Prostate gland (tissue), 2 donors: ENCODE data around the gene ADGRG1. TPM values are rescaled to one million over a fixed set of nuclear protein-coding genes. Genes with fewer than 3 reads are reported as not detected.

ENCODE experiments used
- DNase-seq: peaks from one replicate; pipeline ENCODE4 v3.0.0-alpha.2; 2019; ENCODE audit warnings: low spot score
- H3K27ac ChIP-seq, 2 donors: fragments of 200-600 bp; sonication (generic); 2 replicates each; pipeline ENCODE4 v1.5.1; 2017 to 2019
- H3K27me3 ChIP-seq: fragments of 200-600 bp; sonication (generic); replicated peaks from 2 replicates; pipeline ENCODE4 v1.5.1; 2019; ENCODE audit not compliant: insufficient read depth
- H3K36me3 ChIP-seq, 2 donors: fragments of 200-600 bp; sonication (generic); 1 replicate in 1 of 2; 2 replicates in 1 of 2; pipeline versions ENCODE4 v1.5.1 to v1.8.1; 2017 to 2019
- H3K4me1 ChIP-seq: fragments of 200-600 bp; sonication (generic); replicated peaks from 2 replicates; pipeline ENCODE4 v1.5.1; 2019
- H3K4me3 ChIP-seq, 2 donors: fragments of 200-600 bp; sonication (generic); 2 replicates each; pipeline ENCODE4 v1.5.1; 2017 to 2019
- H3K9me3 ChIP-seq: fragments of 200-600 bp; sonication (generic); 2 replicates; pipeline ENCODE4 v1.5.1; 2017
- POLR2A ChIP-seq: fragments of 450-650 bp; IDR thresholded peaks from one replicate; pipeline ENCODE4 v1.6.1; 2016; ENCODE audit warnings: antibody characterized with exemption, mild to moderate bottlenecking
- POLR2AphosphoS5 ChIP-seq: sonication (generic); formaldehyde crosslinking; IDR thresholded peaks from one replicate; pipeline ENCODE4 v1.6.1; 2017; ENCODE audit warnings: antibody characterized with exemption
- WGBS: methylation state at CpG from one replicate; pipeline ENCODE4 v1.1.5; 2018; 5-methylcytosine and 5-hydroxymethylcytosine counted together
- intact Hi-C: fragments of 100-400 bp; cut with DNase I; formaldehyde crosslinking; loops from one replicate; pipeline ENCODE4 v1.14.2; 2022
- total RNA-seq, 2 donors: library from RNA; depleted of rRNA; stranded (reverse); fragments of >200 nt; gene quantifications; one replicate each; pipeline ENCODE4 v1.1.0, GENCODE V29; 2016
- TF ChIP-seq, protein P1 (sequence below), 4 experiments: fragments of 200-600 bp in 2 of 4; fragments of 450-650 bp in 2 of 4; sonication (generic) in 2 of 4; IDR thresholded peaks; 1 replicate in 3 of 4; 2 replicates in 1 of 4; pipeline ENCODE4 v1.5.1; 2016 to 2019; ENCODE audit warnings: antibody characterized with exemption in 4 of 4, mild to moderate bottlenecking in 2 of 4, moderate library complexity in 2 of 4

Gene ADGRG1
- total RNA-seq, 2 donors from 2014 or later, result 78.5 to 347 TPM

DNA sequence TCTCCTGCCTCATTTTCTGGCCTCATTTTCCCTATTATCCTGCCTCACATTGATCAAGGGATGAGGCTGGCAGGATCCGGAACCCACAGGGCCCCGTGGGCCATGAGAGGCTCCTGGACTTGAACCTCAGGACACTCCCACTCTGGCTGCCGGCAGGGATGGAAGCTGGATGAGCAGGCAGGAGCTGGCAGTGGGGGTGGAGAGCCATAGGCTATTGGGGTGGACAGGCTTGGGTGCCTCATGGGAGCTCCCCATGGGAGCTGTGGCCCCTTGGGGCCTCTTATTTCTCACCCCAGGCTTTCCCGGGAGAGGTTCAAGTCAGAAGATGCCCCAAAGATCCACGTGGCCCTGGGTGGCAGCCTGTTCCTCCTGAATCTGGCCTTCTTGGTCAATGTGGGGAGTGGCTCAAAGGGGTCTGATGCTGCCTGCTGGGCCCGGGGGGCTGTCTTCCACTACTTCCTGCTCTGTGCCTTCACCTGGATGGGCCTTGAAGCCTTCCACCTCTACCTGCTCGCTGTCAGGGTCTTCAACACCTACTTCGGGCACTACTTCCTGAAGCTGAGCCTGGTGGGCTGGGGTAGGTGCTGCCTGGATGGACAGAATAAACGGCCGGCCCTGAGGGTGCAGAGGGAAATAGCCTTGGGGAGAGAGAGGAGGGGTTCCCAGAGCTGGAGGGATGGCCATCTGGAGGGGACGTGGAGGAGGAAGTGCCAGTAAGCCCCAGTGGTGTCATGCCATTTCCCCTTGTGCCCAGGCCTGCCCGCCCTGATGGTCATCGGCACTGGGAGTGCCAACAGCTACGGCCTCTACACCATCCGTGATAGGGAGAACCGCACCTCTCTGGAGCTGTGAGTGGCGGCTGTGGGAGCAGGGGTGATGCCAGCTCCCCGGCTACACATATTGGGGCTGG lies 55.5 kb downstream of the ADGRG1 start:
- no peak overlapping the region for H3K27ac ChIP-seq
- H3K9me3 ChIP-seq, result no peaks in the 10 kb centered on the region
- no peaks in the 10 kb centered on the region for H3K36me3 ChIP-seq
- intact Hi-C loops, result no loop called here
- no peak overlapping the region for H3K4me3 ChIP-seq
- no peak for DNase-seq
- TF ChIP-seq, protein P1, sequence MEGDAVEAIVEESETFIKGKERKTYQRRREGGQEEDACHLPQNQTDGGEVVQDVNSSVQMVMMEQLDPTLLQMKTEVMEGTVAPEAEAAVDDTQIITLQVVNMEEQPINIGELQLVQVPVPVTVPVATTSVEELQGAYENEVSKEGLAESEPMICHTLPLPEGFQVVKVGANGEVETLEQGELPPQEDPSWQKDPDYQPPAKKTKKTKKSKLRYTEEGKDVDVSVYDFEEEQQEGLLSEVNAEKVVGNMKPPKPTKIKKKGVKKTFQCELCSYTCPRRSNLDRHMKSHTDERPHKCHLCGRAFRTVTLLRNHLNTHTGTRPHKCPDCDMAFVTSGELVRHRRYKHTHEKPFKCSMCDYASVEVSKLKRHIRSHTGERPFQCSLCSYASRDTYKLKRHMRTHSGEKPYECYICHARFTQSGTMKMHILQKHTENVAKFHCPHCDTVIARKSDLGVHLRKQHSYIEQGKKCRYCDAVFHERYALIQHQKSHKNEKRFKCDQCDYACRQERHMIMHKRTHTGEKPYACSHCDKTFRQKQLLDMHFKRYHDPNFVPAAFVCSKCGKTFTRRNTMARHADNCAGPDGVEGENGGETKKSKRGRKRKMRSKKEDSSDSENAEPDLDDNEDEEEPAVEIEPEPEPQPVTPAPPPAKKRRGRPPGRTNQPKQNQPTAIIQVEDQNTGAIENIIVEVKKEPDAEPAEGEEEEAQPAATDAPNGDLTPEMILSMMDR (IDR thresholded peaks at IDR 0.05), result no peak
- no peak for TF ChIP-seq POLR2A
- TF ChIP-seq POLR2AphosphoS5, result no peak
- no peaks in the 10 kb centered on the region for H3K4me1 ChIP-seq
- WGBS, result 88% methylated on average over 18 of the region's 18 CpGs
- H3K27me3 ChIP-seq, result no peaks in the 10 kb centered on the region

DNA sequence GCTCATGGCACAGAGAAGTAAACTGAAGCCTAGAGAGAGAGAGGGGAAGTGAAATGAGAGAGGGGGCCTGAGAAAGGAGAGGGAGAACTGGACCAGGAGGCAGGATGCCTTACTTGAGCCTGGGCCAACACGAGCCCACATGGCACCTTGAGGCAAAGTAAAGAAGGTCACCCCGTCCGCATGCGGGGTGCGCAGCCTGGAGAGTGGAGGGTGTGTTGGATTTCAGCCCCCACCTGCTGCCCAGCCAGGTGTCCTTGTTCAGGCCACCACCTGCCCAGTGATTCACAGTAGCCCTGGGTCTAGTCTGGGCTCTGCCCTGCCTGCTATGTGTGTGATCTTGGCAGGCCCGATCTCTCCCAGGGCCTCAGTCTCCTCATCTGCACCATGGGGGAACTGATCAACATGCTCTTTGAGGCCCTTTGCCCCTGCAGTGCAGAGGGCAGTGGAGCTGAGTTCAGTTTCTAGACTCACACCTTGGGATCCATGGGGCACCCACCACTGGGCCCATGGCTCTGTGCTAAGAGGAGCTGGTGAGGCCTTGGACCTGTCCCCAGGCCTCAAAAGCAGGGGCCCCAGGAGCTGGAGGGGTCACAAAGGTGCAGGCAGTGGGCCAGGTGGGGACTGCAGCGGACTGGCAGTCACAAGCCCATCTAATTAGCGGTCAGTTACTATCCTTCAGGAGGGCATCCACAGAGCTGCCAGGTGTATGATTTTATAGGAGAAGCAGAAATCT lies 56.4 kb downstream of the ADGRG1 start:
- TF ChIP-seq POLR2A, result no peak
- TF ChIP-seq, protein P1 (IDR thresholded peaks at IDR 0.05), result no peak
- TF ChIP-seq POLR2AphosphoS5, result no peak
- no peak overlapping the region for H3K27ac ChIP-seq
- no peak overlapping the region for H3K4me3 ChIP-seq
- intact Hi-C loops, result no loop called here
- H3K36me3 ChIP-seq, result no peaks in the 10 kb centered on the region
- WGBS, result 98% methylated on average over 8 of the region's 8 CpGs
- H3K4me1 ChIP-seq, result no peaks in the 10 kb centered on the region
- no peak for DNase-seq
- no peaks in the 10 kb centered on the region for H3K9me3 ChIP-seq
- no peaks in the 10 kb centered on the region for H3K27me3 ChIP-seq

DNA sequence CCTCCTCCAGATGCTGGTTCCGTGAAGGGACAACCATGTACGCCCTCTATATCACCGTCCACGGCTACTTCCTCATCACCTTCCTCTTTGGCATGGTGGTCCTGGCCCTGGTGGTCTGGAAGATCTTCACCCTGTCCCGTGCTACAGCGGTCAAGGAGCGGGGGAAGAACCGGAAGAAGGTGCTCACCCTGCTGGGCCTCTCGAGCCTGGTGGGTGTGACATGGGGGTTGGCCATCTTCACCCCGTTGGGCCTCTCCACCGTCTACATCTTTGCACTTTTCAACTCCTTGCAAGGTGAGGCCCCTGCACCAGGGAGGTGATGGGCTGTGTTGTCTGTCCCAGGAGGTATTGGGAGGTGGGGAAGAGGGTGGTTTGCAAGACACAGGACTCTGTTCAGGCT lies 57.2 kb downstream of the ADGRG1 start:
- intact Hi-C loops, result no loop called here
- H3K36me3 ChIP-seq, result no peaks in the 10 kb centered on the region
- WGBS, result 93% methylated on average over 11 of the region's 11 CpGs
- TF ChIP-seq, protein P1 (IDR thresholded peaks at IDR 0.05), result no peak
- TF ChIP-seq POLR2A (no peak), POLR2AphosphoS5 (no peak)
- H3K9me3 ChIP-seq, result no peaks in the 10 kb centered on the region
- no peak overlapping the region for H3K27ac ChIP-seq
- H3K4me1 ChIP-seq, result no peaks in the 10 kb centered on the region
- no peak overlapping the region for H3K4me3 ChIP-seq
- DNase-seq, result no peak
- no peaks in the 10 kb centered on the region for H3K27me3 ChIP-seq

DNA sequence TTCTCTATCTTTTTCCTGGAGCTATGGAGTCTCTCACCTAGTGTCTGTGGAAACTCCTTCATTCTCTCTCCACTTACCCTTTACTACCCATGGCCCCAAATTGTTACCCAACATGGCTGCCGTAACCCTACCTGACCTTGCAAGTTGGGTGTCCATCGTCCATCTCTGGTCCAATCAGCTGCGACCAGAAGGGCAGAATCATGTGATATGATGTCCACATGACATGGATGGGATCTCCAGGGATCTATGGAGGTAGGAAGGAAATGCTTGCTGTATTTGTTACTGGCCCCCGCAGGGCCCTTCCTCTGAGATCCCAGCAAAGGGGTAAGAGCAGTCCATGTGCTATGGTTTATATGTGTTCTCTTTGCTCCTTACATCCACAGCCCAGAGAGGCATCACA lies 58.1 kb downstream of the ADGRG1 start:
- no peak for DNase-seq
- H3K36me3 ChIP-seq, result no peaks in the 10 kb centered on the region
- no peak overlapping the region for H3K27ac ChIP-seq
- H3K27me3 ChIP-seq, result no peaks in the 10 kb centered on the region
- TF ChIP-seq, protein P1 (IDR thresholded peaks at IDR 0.05), result no peak
- TF ChIP-seq POLR2AphosphoS5 (no peak), POLR2A (no peak)
- no peaks in the 10 kb centered on the region for H3K4me1 ChIP-seq
- intact Hi-C loops, result no loop called here
- 64% methylated on average over 4 of the region's 4 CpGs for WGBS
- no peaks in the 10 kb centered on the region for H3K9me3 ChIP-seq
- no peak overlapping the region for H3K4me3 ChIP-seq
